Erythroblast (primary cell): ENCODE measurements around the gene PSMD10.

Source experiments
- GATA1 ChIP-seq: IDR thresholded peaks from 2 replicates; pipeline ENCODE4 v1.6.1; 2011; ENCODE audit warnings: low read depth, mild to moderate bottlenecking, control low read depth, low read length, moderate library complexity
- POLR2A ChIP-seq: IDR thresholded peaks from 2 replicates; pipeline ENCODE4 v1.6.1; 2011; ENCODE audit warnings: mild to moderate bottlenecking, low read length

DNA sequence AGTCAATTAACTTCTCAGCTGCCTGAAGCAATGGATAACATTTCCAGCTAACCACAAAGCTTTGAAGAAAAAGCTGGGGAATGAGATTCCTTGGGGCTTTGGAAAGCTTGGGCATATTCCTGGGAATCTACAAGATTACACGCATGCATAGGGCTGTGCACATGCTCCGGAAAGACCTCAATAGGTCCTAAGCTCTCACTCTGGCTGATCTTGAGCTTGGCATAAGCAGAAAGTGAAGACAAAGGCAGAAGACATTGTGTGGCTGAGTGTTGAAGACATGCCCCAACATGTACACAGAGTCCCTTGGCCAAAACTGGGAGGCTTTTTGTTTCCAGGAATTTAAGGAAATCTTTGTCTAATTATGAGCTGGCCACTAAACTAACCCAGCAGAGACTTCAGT lies 31.4 kb upstream of the PSMD10 start:
- TF ChIP-seq POLR2A = no peak
- no peak for TF ChIP-seq GATA1
